B cell (primary cell): ENCODE data around the gene CUL5. TPM values are rescaled to one million over a fixed set of nuclear protein-coding genes. Genes with fewer than 3 reads are reported as not detected.

Source experiments
- ATAC-seq: fragments of 200-7000 bp; cut with Tn5 transposase; one replicate; pipeline ENCODE4 v1.10.0; 2021; ENCODE audit warnings: low read depth, mild to moderate bottlenecking, moderate number of reproducible peaks, moderate library complexity
- CTCF ChIA-PET: fragments of 350-600 bp; sonication (Branson Sonifier 250); formaldehyde crosslinking; loops from one replicate; lab custom pipeline; 2021; ENCODE audit warnings: antibody characterized with exemption, inconsistent platforms; lab: Charles Lee
- POLR2A ChIA-PET: fragments of 350-600 bp; sonication (Branson Sonifier 250); formaldehyde crosslinking; loops from one replicate; lab custom pipeline; 2021; ENCODE audit warnings: antibody characterized with exemption; lab: Charles Lee
- DNase-seq: peaks from one replicate; pipeline ENCODE4 v3.0.0; 2013
- H2AFZ ChIP-seq: 2 replicates; pipeline ENCODE4 v1.6.1; 2012; ENCODE audit warnings: mild to moderate bottlenecking, low read depth, low read length; ENCODE audit not compliant: insufficient read depth, poor library complexity, severe bottlenecking
- H3K27ac ChIP-seq, 2 donors: 1 replicate in 1 of 2; 2 replicates in 1 of 2; pipeline ENCODE4 v1.5.1; 2012 to 2013; ENCODE audit warnings: low read length in 2 of 2, mild to moderate bottlenecking in 2 of 2, moderate library complexity in 1 of 2
- H3K27me3 ChIP-seq, 4 experiments: fragments of 200-600 bp in 1 of 4; sonication (generic) in 1 of 4; replicated peaks in 1 of 4; 1 replicate in 2 of 4; 2 replicates in 2 of 4; pipeline versions ENCODE4 v1.6.1 to v1.7.0; 2013 to 2016; ENCODE audit warnings: low read length in 3 of 4, mild to moderate bottlenecking in 2 of 4, mixed read lengths in 1 of 4, moderate library complexity in 1 of 4; ENCODE audit not compliant: insufficient read depth in 4 of 4, control insufficient read depth in 3 of 4; ENCODE audit errors: control extremely low read depth in 1 of 4
- H3K36me3 ChIP-seq, 2 experiments: replicated peaks in 1 of 2; 1 replicate in 1 of 2; 2 replicates in 1 of 2; pipeline versions ENCODE4 v1.6.1 to v1.7.1; 2013; ENCODE audit warnings: low read length in 1 of 2; ENCODE audit not compliant: insufficient read depth in 2 of 2, control insufficient read depth in 1 of 2; ENCODE audit errors: control extremely low read depth in 1 of 2, extremely low read depth in 1 of 2
- H3K4me1 ChIP-seq, 2 donors: fragments of 200-600 bp in 1 of 2; sonication (generic) in 1 of 2; 1 replicate in 1 of 2; 2 replicates in 1 of 2; pipeline versions ENCODE4 v1.5.1 to v1.6.1; 2013 to 2017; ENCODE audit warnings: low read length in 2 of 2; ENCODE audit not compliant: control insufficient read depth in 2 of 2, insufficient read depth in 2 of 2
- H3K4me2 ChIP-seq: replicated peaks from 2 replicates; pipeline ENCODE3; 2012; ENCODE audit warnings: mild to moderate bottlenecking, low read depth, low read length; ENCODE audit not compliant: poor library complexity, severe bottlenecking
- H3K4me3 ChIP-seq, 5 experiments: fragments of 200-600 bp in 1 of 5; sonication (generic) in 1 of 5; 1 replicate in 3 of 5; 2 replicates in 2 of 5; pipeline versions ENCODE4 v1.5.1 to v1.7.0; 2011 to 2016; ENCODE audit warnings: low read length in 4 of 5, mild to moderate bottlenecking in 4 of 5, low read depth in 2 of 5, control low read depth in 1 of 5, moderate library complexity in 1 of 5; ENCODE audit not compliant: insufficient read depth in 1 of 5; ENCODE audit errors: control extremely low read depth in 1 of 5, extremely low read depth in 1 of 5
- H3K79me2 ChIP-seq: fragments of 200-600 bp; sonication (generic); one replicate; pipeline ENCODE4 v1.6.0; 2016; ENCODE audit warnings: low read length; ENCODE audit not compliant: control insufficient read depth, insufficient read depth
- H3K9ac ChIP-seq: fragments of 200-600 bp; sonication (generic); 2 replicates; pipeline ENCODE4 v1.6.1; 2017; ENCODE audit warnings: mild to moderate bottlenecking, low read length, moderate library complexity
- H3K9me3 ChIP-seq, 3 donors: one replicate each; pipeline versions ENCODE4 v1.6.1 to v1.7.1; 2013; ENCODE audit warnings: low read length in 2 of 3; ENCODE audit not compliant: control insufficient read depth in 2 of 3, insufficient read depth in 1 of 3; ENCODE audit errors: control extremely low read depth in 1 of 3
- H4K20me1 ChIP-seq: 2 replicates; pipeline ENCODE4 v1.6.0; 2012; ENCODE audit warnings: mild to moderate bottlenecking, low read length; ENCODE audit not compliant: insufficient read depth, control insufficient read depth, poor library complexity, severe bottlenecking
- H3K27ac Mint-ChIP-seq: one replicate; pipeline ENCODE4 v1.8.0; 2021; ENCODE audit warnings: mixed read lengths
- H3K27me3 Mint-ChIP-seq: one replicate; pipeline ENCODE4 v1.8.0; 2021; ENCODE audit warnings: mixed read lengths
- H3K4me1 Mint-ChIP-seq: one replicate; pipeline ENCODE4 v1.8.0; 2021; ENCODE audit warnings: mixed read lengths
- H3K4me3 Mint-ChIP-seq: one replicate; pipeline ENCODE4 v1.8.0; 2021; ENCODE audit warnings: mixed read lengths
- H3K9me3 Mint-ChIP-seq: one replicate; pipeline ENCODE4 v1.8.0; 2022; ENCODE audit warnings: mixed read lengths; ENCODE audit not compliant: insufficient read depth
- CTCF ChIP-seq: fragments of 200-600 bp; IDR thresholded peaks from one replicate; pipeline ENCODE4 v1.8.0; 2022; ENCODE audit warnings: antibody characterized with exemption, mild to moderate bottlenecking
- EZH2 ChIP-seq: IDR thresholded peaks from 2 replicates; pipeline ENCODE4 v1.6.1; 2012; ENCODE audit warnings: borderline replicate concordance, low read depth, mild to moderate bottlenecking, moderate library complexity, low read length; ENCODE audit not compliant: insufficient read depth, poor library complexity, severe bottlenecking
- WGBS: methylation state at CpG from one replicate; pipeline ENCODE4 v1.1.5; 2013; ENCODE audit warnings: missing lambda C conversion rate; ENCODE audit not compliant: insufficient coverage; 5-methylcytosine and 5-hydroxymethylcytosine counted together
- intact Hi-C: fragments of 100-400 bp; cut with micrococcal nuclease; formaldehyde crosslinking; loops from one replicate; pipeline ENCODE4 v1.10.0; 2022
- polyA plus RNA-seq: library from polyadenylated mRNA; depleted of rRNA; stranded (reverse); fragments of >200 nt; gene quantifications from 2 replicates; pipeline ENCODE4 v1.2.3, GENCODE V29; 2012
- total RNA-seq, 2 donors: library from RNA; stranded (reverse); fragments of 120-200 nt in 1 of 2; gene quantifications; 1 replicate in 1 of 2; 2 replicates in 1 of 2; pipeline versions ENCODE4 v1.2.3 to v1.2.4, GENCODE V29; 2013 to 2022

Gene CUL5
- total and polyA plus RNA-seq, 2 donors (not counting 1 experiment from before 2014, with no cell fraction given) = 29.4 to 44.1 TPM

DNA sequence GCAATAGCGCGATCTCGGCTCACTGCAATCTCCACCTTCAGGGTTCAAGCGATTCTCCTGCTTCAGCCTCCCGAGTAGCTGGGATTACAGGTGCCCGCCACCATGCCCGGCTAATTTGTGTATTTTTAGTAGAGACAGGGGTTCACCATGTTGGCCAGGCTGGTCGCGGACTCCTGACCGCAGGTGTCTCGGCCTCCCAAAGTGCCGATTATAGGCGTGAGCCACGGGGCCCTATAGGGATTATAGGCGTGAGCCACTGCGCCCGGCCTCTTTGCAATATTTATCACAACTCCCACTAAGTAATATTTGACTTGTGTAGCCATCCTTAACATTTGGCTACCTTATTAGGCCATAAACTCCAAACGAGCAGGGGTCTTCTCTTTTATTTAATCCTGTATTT, 879 bp upstream of the CUL5 start:
- no peak overlapping the region for H3K27ac Mint-ChIP-seq
- intact Hi-C loops = loop anchor here (2.0 to 5.0 kb wide), 8 partner anchors 113 to 1986 kb away; partner anchors contain the start of genes ACAT1, ALKBH8, ATM and C11orf65
- DNase-seq (no peak), ATAC-seq (no peak)
- Histone ChIP-seq H3K4me2 (no peak overlapping the region), H3K4me3 (no peak overlapping the region), H3K4me1 (peaks cover 18 to 20% of the 10 kb centered on the region in 2 donors), H3K9me3 (no peaks in the 10 kb centered on the region), H3K27ac (no peak overlapping the region), H3K27me3 (no peaks in the 10 kb centered on the region), H2AFZ (no peak overlapping the region), H3K79me2 (peaks cover 42% of the 10 kb centered on the region), H3K9ac (no peak overlapping the region), H4K20me1 (peaks cover 3% of the 10 kb centered on the region), H3K36me3 (no peaks in the 10 kb centered on the region)
- no peak for TF ChIP-seq EZH2
- TF ChIP-seq CTCF = no peak
- WGBS = 97% methylated on average over 6 of the region's 18 CpGs
- H3K9me3 Mint-ChIP-seq = no peaks in the 10 kb centered on the region
- peaks cover 26% of the 10 kb centered on the region for H3K4me1 Mint-ChIP-seq
- ChIA-PET CTCF (interaction anchor here (0.7 to 2.3 kb wide), 3 partner anchors 462 to 640 kb away, joined by 3 to 10 read pairs (median 4); no protein-coding TSS in a partner anchor), POLR2A (interaction anchor here (0.7 kb wide), 1 partner anchor 117 kb away, joined by 3 read pairs; no protein-coding TSS in a partner anchor)
- H3K4me3 Mint-ChIP-seq = peak overlapping the region; percentile 34
- H3K27me3 Mint-ChIP-seq = no peaks in the 10 kb centered on the region
